Measurements from ENCODE around the gene PDZRN3. TPM values are rescaled to one million over a fixed set of nuclear protein-coding genes. Genes with fewer than 3 reads are reported as not detected.

PDZRN3 gene
- total and polyA plus RNA-seq, 2 donors (not counting 3 experiments of a cell fraction or from before 2014, with no cell fraction given): not detected

DNA sequence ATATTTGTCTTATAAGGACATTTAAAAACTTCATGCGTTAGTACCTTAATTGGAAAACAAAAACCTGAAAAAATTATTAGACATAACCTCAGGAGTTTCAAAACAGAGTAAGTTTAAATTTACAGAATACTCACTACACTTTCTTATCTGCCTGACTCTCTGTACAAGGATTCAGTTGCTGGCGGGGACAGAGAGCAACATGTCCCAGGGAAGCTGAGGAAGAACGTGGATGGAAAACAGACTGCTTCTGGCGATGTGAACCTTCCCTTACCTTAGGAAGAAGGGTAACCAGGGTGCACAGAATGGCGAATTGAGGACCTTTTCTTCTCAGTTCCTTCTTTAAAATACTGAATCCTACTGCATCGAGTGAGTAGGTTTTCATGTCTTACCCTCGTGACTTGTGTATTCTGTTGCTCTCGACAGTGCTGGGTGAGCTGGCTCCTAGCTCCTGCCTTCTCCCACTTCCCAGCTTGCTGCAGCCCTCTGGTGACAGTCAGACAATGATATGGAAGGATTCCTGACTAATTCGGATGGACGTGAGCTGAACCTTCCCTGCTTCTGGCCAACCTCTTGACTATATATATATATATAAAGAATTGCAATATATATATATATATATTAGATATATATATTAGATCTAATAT is 178.2 kb downstream of the PDZRN3 start:
- intact Hi-C loops (cut with micrococcal nuclease): no loop called here

More for the DNA sequence above, 178.2 kb downstream of the PDZRN3 start:
- POLR2A ChIA-PET: no interaction called here
- Histone ChIP-seq H3K4me2 (ENCODE audit: insufficient read depth, low read length) (no peak overlapping the region), H3K27me3 (ENCODE audit: control insufficient read depth in 2 of 2, insufficient read depth in 2 of 2, low read length in 2 of 2) (no peaks in the 10 kb centered on the region), H3K79me2 (ENCODE audit: control insufficient read depth, insufficient read depth, low read length) (no peaks in the 10 kb centered on the region), H3K27ac (ENCODE audit: insufficient read depth, low read depth, low read length) (no peak overlapping the region), H3K36me3 (ENCODE audit: control insufficient read depth in 2 of 2, extremely low read depth in 1 of 2, insufficient read depth in 2 of 2, low read length in 2 of 2) (no peaks in the 10 kb centered on the region), H2AFZ (ENCODE audit: low read depth, low read length) (no peak overlapping the region), H3K9me1 (replicated peaks; ENCODE audit: control insufficient read depth, extremely low read depth, insufficient read depth, low read length) (no peaks in the 10 kb centered on the region), H3K9ac (replicated peaks; ENCODE audit: extremely low read depth, insufficient read depth, low read length) (no peak overlapping the region), H4K20me1 (replicated peaks; ENCODE audit: control insufficient read depth, extremely low read depth, insufficient read depth, low read length) (no peaks in the 10 kb centered on the region), H3K4me1 (ENCODE audit: control insufficient read depth, extremely low read depth, insufficient read depth, low read length) (no peaks in the 10 kb centered on the region), H3K4me3 (replicated peaks in 1 of 3; ENCODE audit: insufficient read depth in 1 of 3, low read depth in 1 of 3, low read length in 3 of 3) (no peak overlapping the region), H3K9me3 (replicated peaks; ENCODE audit: control insufficient read depth, insufficient read depth, low read length) (no peaks in the 10 kb centered on the region)
- CTCF ChIA-PET: no interaction called here
- TF ChIP-seq, protein P1, sequence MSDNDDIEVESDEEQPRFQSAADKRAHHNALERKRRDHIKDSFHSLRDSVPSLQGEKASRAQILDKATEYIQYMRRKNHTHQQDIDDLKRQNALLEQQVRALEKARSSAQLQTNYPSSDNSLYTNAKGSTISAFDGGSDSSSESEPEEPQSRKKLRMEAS (IDR thresholded peaks at IDR 0.05; ENCODE audit: insufficient read depth, insufficient read length): no peak
- TF ChIP-seq MYC (IDR thresholded peaks at IDR 0.05; ENCODE audit: low read depth, low read length) (no peak), EZH2 (IDR thresholded peaks at IDR 0.05; ENCODE audit: borderline replicate concordance, low read depth, low read length, severe bottlenecking) (no peak), JUN (IDR thresholded peaks at IDR 0.05; ENCODE audit: borderline replicate concordance, insufficient read depth, insufficient read length, low read depth) (no peak), POLR2AphosphoS5 (IDR thresholded peaks at IDR 0.05; ENCODE audit: insufficient read depth, low read depth, low read length) (no peak), GATA2 (IDR thresholded peaks at IDR 0.05; ENCODE audit: insufficient read depth, insufficient read length, low read depth, low read length) (no peak), POLR2A (IDR thresholded peaks at IDR 0.05; ENCODE audit: low read depth, low read length) (no peak), FOS (IDR thresholded peaks at IDR 0.05; ENCODE audit: borderline replicate concordance, insufficient read depth, low read length) (no peak)
- TF ChIP-seq, protein P2, sequence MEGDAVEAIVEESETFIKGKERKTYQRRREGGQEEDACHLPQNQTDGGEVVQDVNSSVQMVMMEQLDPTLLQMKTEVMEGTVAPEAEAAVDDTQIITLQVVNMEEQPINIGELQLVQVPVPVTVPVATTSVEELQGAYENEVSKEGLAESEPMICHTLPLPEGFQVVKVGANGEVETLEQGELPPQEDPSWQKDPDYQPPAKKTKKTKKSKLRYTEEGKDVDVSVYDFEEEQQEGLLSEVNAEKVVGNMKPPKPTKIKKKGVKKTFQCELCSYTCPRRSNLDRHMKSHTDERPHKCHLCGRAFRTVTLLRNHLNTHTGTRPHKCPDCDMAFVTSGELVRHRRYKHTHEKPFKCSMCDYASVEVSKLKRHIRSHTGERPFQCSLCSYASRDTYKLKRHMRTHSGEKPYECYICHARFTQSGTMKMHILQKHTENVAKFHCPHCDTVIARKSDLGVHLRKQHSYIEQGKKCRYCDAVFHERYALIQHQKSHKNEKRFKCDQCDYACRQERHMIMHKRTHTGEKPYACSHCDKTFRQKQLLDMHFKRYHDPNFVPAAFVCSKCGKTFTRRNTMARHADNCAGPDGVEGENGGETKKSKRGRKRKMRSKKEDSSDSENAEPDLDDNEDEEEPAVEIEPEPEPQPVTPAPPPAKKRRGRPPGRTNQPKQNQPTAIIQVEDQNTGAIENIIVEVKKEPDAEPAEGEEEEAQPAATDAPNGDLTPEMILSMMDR (IDR thresholded peaks at IDR 0.05; ENCODE audit: extremely low read depth in 1 of 2, insufficient read depth in 1 of 2, low read depth in 1 of 2, low read length in 2 of 2): no peak
- dilution Hi-C loops (cut with MboI; ENCODE audit: extremely low pct_ligation_motif_present, low sequenced_read_pairs): no loop called here
- no peak for FAIRE-seq
- no peak for DNase-seq (ENCODE audit: low read depth, low spot score)
- no TSS peak for BruUV-seq (replicated peaks)
